ENCODE results near the gene BTN1A1.

DNA sequence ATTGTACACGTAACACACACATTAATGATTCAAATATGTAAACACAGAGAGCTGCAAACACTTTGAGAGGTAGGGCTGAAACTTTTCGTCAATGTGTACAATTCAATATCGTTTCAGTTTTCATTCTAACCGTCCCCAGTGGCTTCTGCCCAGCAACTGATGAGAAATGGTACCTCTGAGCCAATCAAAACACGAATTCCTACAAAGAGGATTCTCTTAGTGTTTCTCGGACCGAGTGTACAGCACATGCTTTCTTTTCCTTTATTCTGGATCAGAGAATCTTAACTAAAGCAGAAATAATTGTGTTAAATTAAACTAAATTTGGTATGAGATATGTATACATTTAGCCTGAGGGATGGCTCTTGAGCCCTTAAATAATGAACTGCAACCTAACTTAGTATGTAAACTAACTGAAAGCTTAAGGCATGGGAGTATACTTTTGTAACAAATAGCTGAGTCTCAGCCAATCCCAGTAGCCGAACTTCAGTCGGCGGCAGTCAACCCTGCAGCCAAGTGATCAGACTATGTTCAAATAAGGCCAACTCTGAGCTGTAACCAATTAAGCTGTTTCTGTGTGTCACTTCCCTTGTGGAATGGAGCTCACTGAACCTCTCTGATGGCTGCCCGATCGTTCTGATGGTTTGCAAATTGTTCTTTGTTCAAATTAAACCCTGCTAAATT, 26.2 kb upstream of the BTN1A1 start:
- TF ChIP-seq TAF1 (IDR thresholded peaks at IDR 0.05; ENCODE audit: borderline replicate concordance, low read depth, low read length) (peak; percentile 78), POLR2A (IDR thresholded peaks at IDR 0.05; ENCODE audit: low read depth, low read length) (peak; percentile 93)

Measured in GM12892 (cell line).